H9 (cell line): ENCODE data around the gene TM9SF4. TPM values are rescaled to one million over a fixed set of nuclear protein-coding genes. Genes with fewer than 3 reads are reported as not detected.

ENCODE experiments used
- DNase-seq: peaks from one replicate; pipeline ENCODE4 v3.0.0-alpha.2; 2017
- H2AFZ ChIP-seq: one replicate; pipeline ENCODE4 v1.6.1; 2013; ENCODE audit warnings: mild to moderate bottlenecking, low read length, control low read depth, moderate library complexity
- H2AK5ac ChIP-seq: 2 replicates; pipeline ENCODE4 v1.6.1; 2013; ENCODE audit warnings: low read length, control low read depth, mixed read lengths; ENCODE audit not compliant: insufficient read length
- H2BK120ac ChIP-seq: one replicate; pipeline ENCODE4 v1.6.1; 2013; ENCODE audit warnings: low read depth, mild to moderate bottlenecking, low read length, control low read depth, inconsistent platforms; ENCODE audit not compliant: poor library complexity, severe bottlenecking
- H2BK12ac ChIP-seq: 2 replicates; pipeline ENCODE4 v1.6.1; 2013; ENCODE audit warnings: low read length, control low read depth, mixed read lengths, low read depth; ENCODE audit not compliant: insufficient read length
- H2BK15ac ChIP-seq: 2 replicates; pipeline ENCODE4 v1.6.1; 2013; ENCODE audit warnings: low read depth, low read length, control low read depth
- H2BK20ac ChIP-seq: one replicate; pipeline ENCODE4 v1.6.1; 2013; ENCODE audit warnings: low read depth, mild to moderate bottlenecking, low read length, control low read depth, inconsistent platforms; ENCODE audit not compliant: poor library complexity, severe bottlenecking
- H2BK5ac ChIP-seq: 2 replicates; pipeline ENCODE4 v1.6.1; 2013; ENCODE audit warnings: low read length, control low read depth, mixed read lengths; ENCODE audit not compliant: insufficient read length
- H3K14ac ChIP-seq: 2 replicates; pipeline ENCODE4 v1.6.1; 2013; ENCODE audit warnings: low read length, control low read depth; ENCODE audit not compliant: insufficient read depth
- H3K18ac ChIP-seq: 2 replicates; pipeline ENCODE4 v1.6.1; 2013; ENCODE audit warnings: low read depth, mild to moderate bottlenecking, mixed read lengths, low read length, control low read depth; ENCODE audit not compliant: insufficient read length
- H3K23ac ChIP-seq: 2 replicates; pipeline ENCODE4 v1.6.1; 2013; ENCODE audit warnings: low read length, control low read depth, mixed read lengths, low read depth; ENCODE audit not compliant: insufficient read length
- H3K23me2 ChIP-seq: 2 replicates; pipeline ENCODE4 v1.6.1; 2013; ENCODE audit warnings: low read depth, mild to moderate bottlenecking, mixed read lengths, low read length, control low read depth; ENCODE audit not compliant: insufficient read length, poor library complexity, severe bottlenecking
- H3K27ac ChIP-seq: 2 replicates; pipeline ENCODE4 v1.5.1; 2013; ENCODE audit warnings: low read length, control low read depth, mixed read lengths, low read depth; ENCODE audit not compliant: insufficient read length
- H3K27me3 ChIP-seq: 2 replicates; pipeline ENCODE4 v1.6.1; 2013; ENCODE audit warnings: low read length, control low read depth, inconsistent platforms; ENCODE audit not compliant: insufficient read depth
- H3K4ac ChIP-seq: 2 replicates; pipeline ENCODE4 v1.6.1; 2013; ENCODE audit warnings: low read depth, mild to moderate bottlenecking, control low read depth, inconsistent platforms, low read length, moderate library complexity
- H3K4me1 ChIP-seq: 2 replicates; pipeline ENCODE4 v1.6.1; 2013; ENCODE audit warnings: low read length, control low read depth, inconsistent platforms; ENCODE audit not compliant: insufficient read depth
- H3K4me2 ChIP-seq: 2 replicates; pipeline ENCODE4 v1.6.1; 2013; ENCODE audit warnings: low read length, control low read depth, mixed read lengths; ENCODE audit not compliant: insufficient read length, insufficient read depth
- H3K56ac ChIP-seq: 2 replicates; pipeline ENCODE4 v1.6.1; 2013; ENCODE audit warnings: low read depth, mild to moderate bottlenecking, mixed read lengths, low read length, control low read depth; ENCODE audit not compliant: insufficient read length
- H3K79me1 ChIP-seq: 2 replicates; pipeline ENCODE4 v1.6.1; 2013; ENCODE audit warnings: low read depth, mild to moderate bottlenecking, moderate library complexity, low read length, control low read depth, inconsistent platforms; ENCODE audit not compliant: insufficient read depth, poor library complexity, severe bottlenecking
- H3K79me2 ChIP-seq: 2 replicates; pipeline ENCODE4 v1.6.1; 2013; ENCODE audit warnings: low read length, control low read depth, inconsistent platforms; ENCODE audit not compliant: insufficient read depth
- H3K9ac ChIP-seq: 2 replicates; pipeline ENCODE4 v1.6.1; 2013; ENCODE audit warnings: low read length, control low read depth, mixed read lengths; ENCODE audit not compliant: insufficient read length; ENCODE audit errors: extremely low read depth
- H3K9me3 ChIP-seq: one replicate; pipeline ENCODE4 v1.6.1; 2013; ENCODE audit warnings: low read depth, low read length, inconsistent platforms; ENCODE audit not compliant: control insufficient read depth
- H3T11ph ChIP-seq: one replicate; pipeline ENCODE4 v1.6.1; 2013; ENCODE audit warnings: mild to moderate bottlenecking, low read length, control low read depth, inconsistent platforms
- H4K20me1 ChIP-seq: one replicate; pipeline ENCODE4 v1.6.1; 2013; ENCODE audit not compliant: control insufficient read depth, insufficient read length, insufficient read depth
- H4K5ac ChIP-seq: 2 replicates; pipeline ENCODE4 v1.6.1; 2013; ENCODE audit warnings: low read depth, mild to moderate bottlenecking, mixed read lengths, low read length, control low read depth; ENCODE audit not compliant: insufficient read length
- H4K8ac ChIP-seq: replicated peaks from 2 replicates; pipeline ENCODE4 v1.6.1; 2013; ENCODE audit warnings: low read length, control low read depth, mixed read lengths, low read depth; ENCODE audit not compliant: insufficient read length
- H4K91ac ChIP-seq: 2 replicates; pipeline ENCODE4 v1.6.1; 2013; ENCODE audit warnings: low read depth, mild to moderate bottlenecking, moderate library complexity, mixed read lengths, low read length, control low read depth; ENCODE audit not compliant: insufficient read length
- H3K27ac Mint-ChIP-seq, 3 experiments: 2 replicates in 2 of 3; 3 replicates in 1 of 3; pipeline ENCODE4 v1.8.0; 2020 to 2021; ENCODE audit warnings: mixed read lengths in 3 of 3, mild to moderate bottlenecking in 1 of 3, moderate library complexity in 1 of 3
- H3K27me3 Mint-ChIP-seq: 2 replicates; pipeline ENCODE4 v1.8.0; 2021; ENCODE audit warnings: low read depth, mild to moderate bottlenecking, moderate library complexity, mixed read lengths
- H3K36me3 Mint-ChIP-seq, 3 experiments: 2 replicates in 2 of 3; 3 replicates in 1 of 3; pipeline ENCODE4 v1.8.0; 2020 to 2021; ENCODE audit warnings: low read depth in 3 of 3, mixed read lengths in 3 of 3; ENCODE audit not compliant: insufficient read depth in 1 of 3
- H3K4me1 Mint-ChIP-seq, 2 experiments: 2 replicates each; pipeline ENCODE4 v1.8.0; 2020; ENCODE audit warnings: mixed read lengths in 2 of 2
- H3K4me3 Mint-ChIP-seq, 2 experiments: 2 replicates in 1 of 2; 3 replicates in 1 of 2; pipeline ENCODE4 v1.8.0; 2020 to 2021; ENCODE audit warnings: mild to moderate bottlenecking in 2 of 2, mixed read lengths in 2 of 2, moderate library complexity in 1 of 2
- H3K9me3 Mint-ChIP-seq, 2 experiments: 2 replicates in 1 of 2; 3 replicates in 1 of 2; pipeline ENCODE4 v1.8.0; 2020; ENCODE audit warnings: mild to moderate bottlenecking in 2 of 2, mixed read lengths in 2 of 2, moderate library complexity in 1 of 2
- WGBS: extraction: QIAGEN DNeasy Blood & Tissue Kit; methylation state at CpG from one replicate; pipeline ENCODE4 v1.1.7; 2013; ENCODE audit warnings: missing lambda C conversion rate, low lambda C conversion rate, mixed read lengths; ENCODE audit not compliant: insufficient read length; ENCODE audit errors: extremely low coverage; 5-methylcytosine and 5-hydroxymethylcytosine counted together
- total RNA-seq: library from RNA; stranded (reverse); gene quantifications from 2 replicates; pipeline ENCODE4 v1.2.1, GENCODE V29; 2021
- TF ChIP-seq, protein P1 (sequence below): fragments of 200-600 bp; sonication (generic); conservative IDR thresholded peaks from 3 replicates; pipeline ENCODE4 v1.8.0; 2021; ENCODE audit warnings: antibody characterized with exemption, mild to moderate bottlenecking

Gene TM9SF4
- total RNA-seq, 1 experiment from 2014 or later = 62.3 TPM

DNA sequence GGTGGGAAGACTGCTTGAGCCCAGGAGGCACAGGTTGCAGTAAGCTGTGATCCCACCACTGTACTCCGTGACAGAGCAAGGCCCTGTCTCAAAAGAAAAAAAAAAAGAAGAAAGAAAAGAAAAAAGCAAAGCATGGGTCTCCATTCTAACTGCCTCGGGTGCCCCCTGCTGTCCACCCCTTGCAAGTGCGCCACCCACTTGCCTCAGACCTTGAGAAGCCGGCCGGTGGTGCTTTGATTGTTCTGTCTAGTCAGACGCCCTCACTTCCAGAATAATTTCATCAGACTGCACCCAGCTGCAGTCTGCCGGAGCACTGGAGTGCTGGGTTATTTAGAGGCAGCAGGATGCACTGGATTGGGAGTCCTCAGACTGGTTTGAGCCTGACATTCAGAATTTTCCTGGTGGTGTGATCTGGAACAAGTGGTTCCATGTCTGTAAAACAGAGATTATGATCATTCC, 17.6 kb upstream of the TM9SF4 start:
- no peak overlapping the region for H3K56ac ChIP-seq
- H3T11ph ChIP-seq = no peak overlapping the region
- H3K14ac ChIP-seq = no peak overlapping the region
- no peaks in the 10 kb centered on the region for H3K27me3 ChIP-seq
- H3K23me2 ChIP-seq = no peaks in the 10 kb centered on the region
- H4K20me1 ChIP-seq = no peaks in the 10 kb centered on the region
- no peak overlapping the region for H3K9ac ChIP-seq
- no peak overlapping the region for H2BK20ac ChIP-seq
- no peak overlapping the region for H3K4ac ChIP-seq
- no peak overlapping the region for H3K27ac ChIP-seq
- no peak overlapping the region for H3K4me2 ChIP-seq
- peak; percentile 90 for DNase-seq
- no peak overlapping the region for H3K18ac ChIP-seq
- H2BK12ac ChIP-seq = no peak overlapping the region
- Mint-ChIP-seq H3K4me3 (no peak overlapping the region), H3K4me1 (peaks cover 34% of the 10 kb centered on the region in 2 experiments), H3K27ac (peak overlapping the region in 2 of 3 experiments; percentile 81 to 93; a peak in 2 of 7 replicates), H3K27me3 (peaks cover 17% of the 10 kb centered on the region), H3K36me3 (peaks cover 3 to 11% (median 10%) of the 10 kb centered on the region in 3 experiments; a peak in 4 of 7 replicates), H3K9me3 (peaks cover 3% of the 10 kb centered on the region in 2 experiments; a peak in 3 of 5 replicates)
- H2BK15ac ChIP-seq = no peak overlapping the region
- no peak overlapping the region for H4K5ac ChIP-seq
- peak overlapping the region; percentile 43 for H2AFZ ChIP-seq
- H2BK5ac ChIP-seq = no peak overlapping the region
- no peak overlapping the region for H4K8ac ChIP-seq
- no CpG with 5 or more reads among the region's 7 CpGs for WGBS
- H3K23ac ChIP-seq = no peak overlapping the region
- TF ChIP-seq, protein P1, sequence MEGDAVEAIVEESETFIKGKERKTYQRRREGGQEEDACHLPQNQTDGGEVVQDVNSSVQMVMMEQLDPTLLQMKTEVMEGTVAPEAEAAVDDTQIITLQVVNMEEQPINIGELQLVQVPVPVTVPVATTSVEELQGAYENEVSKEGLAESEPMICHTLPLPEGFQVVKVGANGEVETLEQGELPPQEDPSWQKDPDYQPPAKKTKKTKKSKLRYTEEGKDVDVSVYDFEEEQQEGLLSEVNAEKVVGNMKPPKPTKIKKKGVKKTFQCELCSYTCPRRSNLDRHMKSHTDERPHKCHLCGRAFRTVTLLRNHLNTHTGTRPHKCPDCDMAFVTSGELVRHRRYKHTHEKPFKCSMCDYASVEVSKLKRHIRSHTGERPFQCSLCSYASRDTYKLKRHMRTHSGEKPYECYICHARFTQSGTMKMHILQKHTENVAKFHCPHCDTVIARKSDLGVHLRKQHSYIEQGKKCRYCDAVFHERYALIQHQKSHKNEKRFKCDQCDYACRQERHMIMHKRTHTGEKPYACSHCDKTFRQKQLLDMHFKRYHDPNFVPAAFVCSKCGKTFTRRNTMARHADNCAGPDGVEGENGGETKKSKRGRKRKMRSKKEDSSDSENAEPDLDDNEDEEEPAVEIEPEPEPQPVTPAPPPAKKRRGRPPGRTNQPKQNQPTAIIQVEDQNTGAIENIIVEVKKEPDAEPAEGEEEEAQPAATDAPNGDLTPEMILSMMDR = peak; percentile 99
- H3K79me1 ChIP-seq = no peaks in the 10 kb centered on the region
- H4K91ac ChIP-seq = no peak overlapping the region
- no peak overlapping the region for H2BK120ac ChIP-seq
- no peaks in the 10 kb centered on the region for H3K79me2 ChIP-seq
- H2AK5ac ChIP-seq = no peak overlapping the region
- H3K4me1 ChIP-seq = peaks cover 8% of the 10 kb centered on the region; the same call in 1 of the 2 replicates
- H3K9me3 ChIP-seq = no peaks in the 10 kb centered on the region
